ENCODE results near the gene ADAMTS8.

The ADAMTS8 gene

GRCh38 chr11:130418756-130419155, 9.7 kb downstream of the ADAMTS8 start:
- DNase-seq (ENCODE audit: low read depth in 2 of 2), result no peak

- no peak for DNase-seq (ENCODE audit: low read depth in 2 of 2)
Measured at GRCh38 chr11:130418210-130418609, 10.2 kb downstream of the ADAMTS8 start.

- no peak for DNase-seq (ENCODE audit: low read depth in 2 of 2)
Measured at GRCh38 chr11:130416906-130417305, 11.5 kb downstream of the ADAMTS8 start.

- no peak for DNase-seq (ENCODE audit: low read depth in 2 of 2)
Measured at GRCh38 chr11:130416530-130416882, 11.9 kb downstream of the ADAMTS8 start.

- no peak for DNase-seq (ENCODE audit: low read depth in 2 of 2)
Measured at GRCh38 chr11:130415731-130416529, 12.5 kb downstream of the ADAMTS8 start.

- DNase-seq (ENCODE audit: low read depth in 2 of 2), result no peak
Measured at GRCh38 chr11:130414107-130415080, 14.0 kb downstream of the ADAMTS8 start.

- DNase-seq (ENCODE audit: low read depth in 2 of 2), result no peak
Measured at GRCh38 chr11:130413405-130414106, 14.9 kb downstream of the ADAMTS8 start.

- no peak for DNase-seq (ENCODE audit: low read depth in 2 of 2)
Measured at GRCh38 chr11:130411223-130411622, 17.2 kb downstream of the ADAMTS8 start.

GRCh38 chr11:130409594-130410388, 18.6 kb downstream of the ADAMTS8 start:
- no peak for DNase-seq (ENCODE audit: low read depth in 2 of 2)

GRCh38 chr11:130408901-130409300, 19.5 kb downstream of the ADAMTS8 start:
- DNase-seq (ENCODE audit: low read depth in 2 of 2), result no peak

- DNase-seq (ENCODE audit: low read depth in 2 of 2), result no peak
Measured at GRCh38 chr11:130408401-130408890, 20.0 kb downstream of the ADAMTS8 start.

- no peak for DNase-seq (ENCODE audit: low read depth in 2 of 2)
Measured at GRCh38 chr11:130407978-130408377, 20.4 kb downstream of the ADAMTS8 start.

GRCh38 chr11:130405428-130405827, 23.0 kb downstream of the ADAMTS8 start:
- no peak for DNase-seq (ENCODE audit: low read depth in 2 of 2)

GRCh38 chr11:130404727-130405126, 23.7 kb downstream of the ADAMTS8 start:
- DNase-seq (ENCODE audit: low read depth in 2 of 2), result no peak

GRCh38 chr11:130403967-130404366, 24.4 kb downstream of the ADAMTS8 start:
- no peak for DNase-seq (ENCODE audit: low read depth in 2 of 2)

- DNase-seq (ENCODE audit: low read depth in 2 of 2), result no peak
Measured at GRCh38 chr11:130403271-130403804, 25.1 kb downstream of the ADAMTS8 start.

- no peak for DNase-seq (ENCODE audit: low read depth in 2 of 2)
Measured at GRCh38 chr11:130402570-130402969, 25.8 kb downstream of the ADAMTS8 start.

GRCh38 chr11:130400781-130401483, 27.5 kb downstream of the ADAMTS8 start:
- no peak for DNase-seq (ENCODE audit: low read depth in 2 of 2)

- no peak for DNase-seq (ENCODE audit: low read depth in 2 of 2)
Measured at GRCh38 chr11:130399196-130399595, 29.2 kb downstream of the ADAMTS8 start.

- no peak for DNase-seq (ENCODE audit: low read depth in 2 of 2)
Measured at GRCh38 chr11:130397780-130398179, 30.6 kb downstream of the ADAMTS8 start.
